Measurements from ENCODE around the gene TMPRSS2. TPM values are rescaled to one million over a fixed set of nuclear protein-coding genes. Genes with fewer than 3 reads are reported as not detected.

TMPRSS2 gene
- total RNA-seq, 1 donor from 2014 or later = 0.84 TPM

DNA sequence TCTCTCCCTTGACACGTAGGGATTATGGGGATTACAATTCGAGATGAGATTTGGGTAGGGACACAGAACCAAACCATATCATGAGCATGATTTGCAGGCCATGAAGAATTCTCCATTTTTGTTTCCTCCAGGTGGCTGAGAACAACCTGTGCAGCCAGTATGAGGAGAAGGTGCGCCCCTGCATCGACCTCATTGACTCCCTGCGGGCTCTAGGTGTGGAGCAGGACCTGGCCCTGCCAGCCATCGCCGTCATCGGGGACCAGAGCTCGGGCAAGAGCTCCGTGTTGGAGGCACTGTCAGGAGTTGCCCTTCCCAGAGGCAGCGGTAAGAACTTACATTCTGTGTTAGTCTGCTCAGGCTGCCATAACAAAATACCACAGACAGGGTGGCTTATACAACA, 72.3 kb downstream of the TMPRSS2 start:
- Histone ChIP-seq H3K79me2 (ENCODE audit: insufficient read depth, low read length) (no peaks in the 10 kb centered on the region), H3K27ac (ENCODE audit: low read depth, low read length) (no peak overlapping the region), H3K27me3 (ENCODE audit: insufficient read depth, low read length) (no peaks in the 10 kb centered on the region), H3K9ac (ENCODE audit: low read length) (no peak overlapping the region), H3K4me2 (ENCODE audit: low read length) (no peak overlapping the region), H3K4me1 (ENCODE audit: insufficient read depth, low read length) (no peaks in the 10 kb centered on the region), H3K9me3 (ENCODE audit: insufficient read depth, low read depth, low read length) (no peaks in the 10 kb centered on the region), H3K36me3 (ENCODE audit: insufficient read depth, low read length) (no peaks in the 10 kb centered on the region), H4K20me1 (ENCODE audit: insufficient read depth, low read length) (no peaks in the 10 kb centered on the region), H2AFZ (ENCODE audit: low read depth, low read length) (no peak overlapping the region), H3K4me3 (ENCODE audit: insufficient read depth, low read depth, low read length) (no peak overlapping the region)
- TF ChIP-seq EZH2 (IDR thresholded peaks at IDR 0.05; ENCODE audit: insufficient read depth, low read length) = no peak
- TF ChIP-seq, protein P1, sequence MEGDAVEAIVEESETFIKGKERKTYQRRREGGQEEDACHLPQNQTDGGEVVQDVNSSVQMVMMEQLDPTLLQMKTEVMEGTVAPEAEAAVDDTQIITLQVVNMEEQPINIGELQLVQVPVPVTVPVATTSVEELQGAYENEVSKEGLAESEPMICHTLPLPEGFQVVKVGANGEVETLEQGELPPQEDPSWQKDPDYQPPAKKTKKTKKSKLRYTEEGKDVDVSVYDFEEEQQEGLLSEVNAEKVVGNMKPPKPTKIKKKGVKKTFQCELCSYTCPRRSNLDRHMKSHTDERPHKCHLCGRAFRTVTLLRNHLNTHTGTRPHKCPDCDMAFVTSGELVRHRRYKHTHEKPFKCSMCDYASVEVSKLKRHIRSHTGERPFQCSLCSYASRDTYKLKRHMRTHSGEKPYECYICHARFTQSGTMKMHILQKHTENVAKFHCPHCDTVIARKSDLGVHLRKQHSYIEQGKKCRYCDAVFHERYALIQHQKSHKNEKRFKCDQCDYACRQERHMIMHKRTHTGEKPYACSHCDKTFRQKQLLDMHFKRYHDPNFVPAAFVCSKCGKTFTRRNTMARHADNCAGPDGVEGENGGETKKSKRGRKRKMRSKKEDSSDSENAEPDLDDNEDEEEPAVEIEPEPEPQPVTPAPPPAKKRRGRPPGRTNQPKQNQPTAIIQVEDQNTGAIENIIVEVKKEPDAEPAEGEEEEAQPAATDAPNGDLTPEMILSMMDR (IDR thresholded peaks at IDR 0.05; ENCODE audit: insufficient read depth, low read depth, low read length) = no peak
- Mint-ChIP-seq H3K27ac (ENCODE audit: unreplicated experiment) (no peak overlapping the region), H3K4me3 (ENCODE audit: unreplicated experiment) (no peak overlapping the region), H3K27me3 (ENCODE audit: low read depth, unreplicated experiment) (no peaks in the 10 kb centered on the region), H3K9me3 (ENCODE audit: unreplicated experiment) (peaks cover 8% of the 10 kb centered on the region), H3K36me3 (ENCODE audit: low read depth, unreplicated experiment) (peaks cover 45% of the 10 kb centered on the region), H3K4me1 (ENCODE audit: low read depth, unreplicated experiment) (peaks cover 16% of the 10 kb centered on the region)
- DNase-seq (ENCODE audit: low read depth) = no peak
- FAIRE-seq = no peak

DNA sequence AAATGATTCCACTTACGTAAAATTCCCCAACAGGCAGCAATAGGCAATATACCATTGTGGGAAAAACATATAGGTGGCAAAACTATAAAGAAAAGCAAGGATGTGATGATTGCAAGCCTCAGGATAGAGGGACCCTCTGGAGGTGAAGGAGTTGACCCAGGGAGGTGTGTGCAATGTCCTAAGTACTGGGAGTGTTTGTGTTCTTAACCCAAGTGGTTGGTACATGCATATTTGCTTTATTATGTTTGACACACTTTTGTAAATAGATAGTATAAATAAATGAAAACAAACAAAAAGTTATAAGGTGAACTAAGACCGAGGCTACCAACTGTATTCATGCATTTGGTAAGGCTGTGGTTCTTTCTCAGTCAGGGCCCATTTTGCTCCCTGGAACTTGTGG, 74.4 kb downstream of the TMPRSS2 start:
- TF ChIP-seq, protein P1 (IDR thresholded peaks at IDR 0.05; ENCODE audit: insufficient read depth, low read depth, low read length) = no peak
- TF ChIP-seq EZH2 (IDR thresholded peaks at IDR 0.05; ENCODE audit: insufficient read depth, low read length) = no peak
- Mint-ChIP-seq H3K27me3 (ENCODE audit: low read depth, unreplicated experiment) (no peaks in the 10 kb centered on the region), H3K9me3 (ENCODE audit: unreplicated experiment) (peaks cover 8% of the 10 kb centered on the region), H3K36me3 (ENCODE audit: low read depth, unreplicated experiment) (peaks cover 37% of the 10 kb centered on the region), H3K4me1 (ENCODE audit: low read depth, unreplicated experiment) (peaks cover 25% of the 10 kb centered on the region), H3K4me3 (ENCODE audit: unreplicated experiment) (no peak overlapping the region), H3K27ac (ENCODE audit: unreplicated experiment) (no peak overlapping the region)
- DNase-seq (ENCODE audit: low read depth) = no peak
- no peaks in the 10 kb centered on the region for H3K79me2 ChIP-seq (ENCODE audit: insufficient read depth, low read length)
- no peak for FAIRE-seq
- H3K9me3 ChIP-seq (ENCODE audit: insufficient read depth, low read depth, low read length) = no peaks in the 10 kb centered on the region
- no peaks in the 10 kb centered on the region for H3K36me3 ChIP-seq (ENCODE audit: insufficient read depth, low read length)
- H3K4me2 ChIP-seq (ENCODE audit: low read length) = no peak overlapping the region
- no peaks in the 10 kb centered on the region for H4K20me1 ChIP-seq (ENCODE audit: insufficient read depth, low read length)
- no peak overlapping the region for H3K4me3 ChIP-seq (ENCODE audit: insufficient read depth, low read depth, low read length)
- no peak overlapping the region for H3K9ac ChIP-seq (ENCODE audit: low read length)
- no peak overlapping the region for H3K27ac ChIP-seq (ENCODE audit: low read depth, low read length)
- H3K27me3 ChIP-seq (ENCODE audit: insufficient read depth, low read length) = peaks cover 2% of the 10 kb centered on the region
- no peaks in the 10 kb centered on the region for H3K4me1 ChIP-seq (ENCODE audit: insufficient read depth, low read length)
- no peak overlapping the region for H2AFZ ChIP-seq (ENCODE audit: low read depth, low read length)

DNA sequence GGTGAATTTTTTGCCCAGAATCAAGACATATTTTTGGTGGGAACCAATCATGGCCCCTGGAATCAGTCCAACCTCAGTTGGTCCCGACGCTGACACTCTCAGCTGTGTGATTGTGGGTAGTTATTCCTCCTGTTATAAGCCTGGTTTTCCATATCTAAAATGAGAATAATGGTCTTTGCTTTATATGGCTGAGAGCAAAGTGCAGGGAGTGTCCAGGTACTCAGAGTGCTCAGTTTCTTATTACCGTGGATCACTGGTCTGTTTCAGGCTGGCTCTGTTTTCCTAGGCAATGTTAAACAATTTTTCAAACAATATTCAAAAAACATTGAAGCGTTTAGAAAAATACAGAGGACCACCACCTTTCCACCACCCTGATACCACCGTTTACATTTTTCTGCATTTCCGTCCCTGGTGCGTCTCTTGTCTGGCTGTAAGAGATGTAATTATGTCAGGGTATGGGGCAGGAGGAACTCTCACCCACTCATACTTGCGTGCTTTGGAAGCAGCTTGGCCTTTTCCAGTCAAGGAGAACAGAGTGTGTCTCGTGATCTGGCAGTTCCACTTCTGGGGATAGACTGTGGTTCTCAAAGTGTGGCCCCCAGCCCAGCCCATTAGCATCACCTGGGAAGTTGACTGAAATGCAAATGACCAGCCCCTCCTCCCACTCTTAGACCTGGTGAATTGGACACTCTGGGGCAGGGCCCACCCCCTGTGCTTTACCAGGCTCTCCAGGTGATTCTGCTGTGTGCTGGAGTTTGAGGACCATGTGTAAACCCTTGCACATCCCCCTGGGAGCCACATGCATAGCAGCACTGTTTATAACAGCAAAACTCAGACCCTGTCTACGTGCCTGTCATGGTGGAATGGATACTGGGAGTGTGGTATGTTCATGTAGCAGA, 75.1 kb downstream of the TMPRSS2 start:
- Histone ChIP-seq H2AFZ (ENCODE audit: low read depth, low read length) (no peak overlapping the region), H3K9me3 (ENCODE audit: insufficient read depth, low read depth, low read length) (no peaks in the 10 kb centered on the region), H3K27ac (ENCODE audit: low read depth, low read length) (no peak overlapping the region), H3K4me2 (ENCODE audit: low read length) (no peak overlapping the region), H4K20me1 (ENCODE audit: insufficient read depth, low read length) (no peaks in the 10 kb centered on the region), H3K79me2 (ENCODE audit: insufficient read depth, low read length) (no peaks in the 10 kb centered on the region), H3K4me1 (ENCODE audit: insufficient read depth, low read length) (no peaks in the 10 kb centered on the region), H3K36me3 (ENCODE audit: insufficient read depth, low read length) (no peaks in the 10 kb centered on the region), H3K4me3 (ENCODE audit: insufficient read depth, low read depth, low read length) (no peak overlapping the region), H3K9ac (ENCODE audit: low read length) (no peak overlapping the region), H3K27me3 (ENCODE audit: insufficient read depth, low read length) (peaks cover 2% of the 10 kb centered on the region)
- Mint-ChIP-seq H3K27ac (ENCODE audit: unreplicated experiment) (no peak overlapping the region), H3K4me3 (ENCODE audit: unreplicated experiment) (no peak overlapping the region), H3K9me3 (ENCODE audit: unreplicated experiment) (peaks cover 8% of the 10 kb centered on the region), H3K36me3 (ENCODE audit: low read depth, unreplicated experiment) (peaks cover 39% of the 10 kb centered on the region), H3K4me1 (ENCODE audit: low read depth, unreplicated experiment) (peaks cover 26% of the 10 kb centered on the region), H3K27me3 (ENCODE audit: low read depth, unreplicated experiment) (no peaks in the 10 kb centered on the region)
- DNase-seq (ENCODE audit: low read depth) = no peak
- TF ChIP-seq, protein P1 (IDR thresholded peaks at IDR 0.05; ENCODE audit: insufficient read depth, low read depth, low read length) = no peak
- no peak for TF ChIP-seq EZH2 (IDR thresholded peaks at IDR 0.05; ENCODE audit: insufficient read depth, low read length)
- no peak for FAIRE-seq
